ENCODE results near the gene CHPF2.

DNA sequence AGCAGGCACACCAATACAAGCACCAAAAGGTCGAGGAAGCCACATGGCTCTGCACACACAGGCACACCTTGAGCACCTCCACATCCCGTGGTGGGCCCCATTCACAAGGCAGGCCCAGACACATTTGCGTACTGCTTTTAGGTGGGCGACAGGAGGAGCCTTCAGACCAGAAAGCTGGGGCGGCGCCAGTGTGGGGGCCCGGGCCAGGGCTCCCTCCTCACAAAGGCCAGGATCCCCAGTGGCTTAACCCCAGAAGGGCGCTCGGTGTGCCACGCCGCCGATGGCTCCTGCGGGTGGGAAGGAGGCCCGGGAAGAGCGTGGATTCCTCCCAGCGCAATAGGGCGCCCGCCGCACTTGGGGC is 19.0 kb downstream of the CHPF2 start:
- TF ChIP-seq, protein P1, sequence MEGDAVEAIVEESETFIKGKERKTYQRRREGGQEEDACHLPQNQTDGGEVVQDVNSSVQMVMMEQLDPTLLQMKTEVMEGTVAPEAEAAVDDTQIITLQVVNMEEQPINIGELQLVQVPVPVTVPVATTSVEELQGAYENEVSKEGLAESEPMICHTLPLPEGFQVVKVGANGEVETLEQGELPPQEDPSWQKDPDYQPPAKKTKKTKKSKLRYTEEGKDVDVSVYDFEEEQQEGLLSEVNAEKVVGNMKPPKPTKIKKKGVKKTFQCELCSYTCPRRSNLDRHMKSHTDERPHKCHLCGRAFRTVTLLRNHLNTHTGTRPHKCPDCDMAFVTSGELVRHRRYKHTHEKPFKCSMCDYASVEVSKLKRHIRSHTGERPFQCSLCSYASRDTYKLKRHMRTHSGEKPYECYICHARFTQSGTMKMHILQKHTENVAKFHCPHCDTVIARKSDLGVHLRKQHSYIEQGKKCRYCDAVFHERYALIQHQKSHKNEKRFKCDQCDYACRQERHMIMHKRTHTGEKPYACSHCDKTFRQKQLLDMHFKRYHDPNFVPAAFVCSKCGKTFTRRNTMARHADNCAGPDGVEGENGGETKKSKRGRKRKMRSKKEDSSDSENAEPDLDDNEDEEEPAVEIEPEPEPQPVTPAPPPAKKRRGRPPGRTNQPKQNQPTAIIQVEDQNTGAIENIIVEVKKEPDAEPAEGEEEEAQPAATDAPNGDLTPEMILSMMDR (IDR thresholded peaks at IDR 0.05) = no peak
- no peak for TF ChIP-seq ZFX (IDR thresholded peaks at IDR 0.05; ENCODE audit: borderline replicate concordance)

All from 22Rv1 (cell line).